HL-60 (cell line): ENCODE results near the gene ATP6V1B1.
A peak's percentile ranks its signal among the peaks of the same experiment; 100 is the strongest.

Experiments used
- GABPA ChIP-seq: IDR thresholded peaks from 2 replicates; pipeline ENCODE4 v1.6.1; 2012; ENCODE audit warnings: low read depth
- POLR2AphosphoS5 ChIP-seq: IDR thresholded peaks from 2 replicates; pipeline ENCODE4 v1.6.1; 2012; ENCODE audit warnings: low read depth
- TF ChIP-seq, protein P1 (sequence below): IDR thresholded peaks from 2 replicates; pipeline ENCODE4 v1.6.1; 2012; ENCODE audit warnings: low read depth; ENCODE audit not compliant: insufficient replicate concordance
- TF ChIP-seq, protein P2 (sequence below): IDR thresholded peaks from one replicate; pipeline ENCODE4 v1.5.1; 2011; ENCODE audit warnings: low read length, control low read depth, inconsistent platforms; ENCODE audit not compliant: insufficient read depth

DNA sequence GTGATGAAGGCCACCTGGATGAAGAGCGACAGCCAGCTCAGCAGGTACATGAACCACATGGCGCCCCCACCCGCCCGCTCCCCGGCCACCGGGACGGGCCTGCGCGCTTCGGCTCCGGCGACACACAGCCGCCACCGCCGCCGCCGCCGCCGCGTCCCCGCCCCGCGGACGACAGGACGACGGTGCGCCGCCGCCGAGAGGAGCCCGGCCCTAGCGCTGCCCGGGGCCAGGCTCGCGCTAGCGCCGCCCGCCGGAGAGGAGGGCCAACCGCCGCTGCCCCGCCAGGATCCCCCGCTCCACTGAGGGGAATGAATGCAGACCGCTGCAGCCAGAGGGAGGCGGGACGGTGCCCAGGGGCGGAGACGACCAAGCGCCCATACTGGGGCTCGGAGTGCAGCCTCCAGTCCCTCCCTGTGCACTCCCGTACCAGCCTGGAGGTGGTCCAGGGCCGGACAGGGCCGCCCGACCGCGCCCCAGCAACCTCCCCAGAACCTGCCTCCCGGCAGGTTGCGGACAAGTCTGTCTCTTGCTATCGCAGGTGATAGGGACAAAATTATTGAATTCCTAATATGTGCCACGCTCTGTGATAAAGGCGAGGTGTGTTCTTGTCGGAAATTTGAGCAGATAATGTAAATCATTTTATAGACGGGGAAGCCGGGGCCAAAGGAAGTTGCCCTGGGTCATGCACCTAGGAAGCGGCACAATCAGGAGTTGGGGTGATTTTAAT lies 59.2 kb downstream of the ATP6V1B1 start, which contains the start of gene TEX261:
- TF ChIP-seq POLR2AphosphoS5 (peak; percentile 58; the same call in 1 of the 2 replicates), GABPA (no peak)
- TF ChIP-seq, protein P1, sequence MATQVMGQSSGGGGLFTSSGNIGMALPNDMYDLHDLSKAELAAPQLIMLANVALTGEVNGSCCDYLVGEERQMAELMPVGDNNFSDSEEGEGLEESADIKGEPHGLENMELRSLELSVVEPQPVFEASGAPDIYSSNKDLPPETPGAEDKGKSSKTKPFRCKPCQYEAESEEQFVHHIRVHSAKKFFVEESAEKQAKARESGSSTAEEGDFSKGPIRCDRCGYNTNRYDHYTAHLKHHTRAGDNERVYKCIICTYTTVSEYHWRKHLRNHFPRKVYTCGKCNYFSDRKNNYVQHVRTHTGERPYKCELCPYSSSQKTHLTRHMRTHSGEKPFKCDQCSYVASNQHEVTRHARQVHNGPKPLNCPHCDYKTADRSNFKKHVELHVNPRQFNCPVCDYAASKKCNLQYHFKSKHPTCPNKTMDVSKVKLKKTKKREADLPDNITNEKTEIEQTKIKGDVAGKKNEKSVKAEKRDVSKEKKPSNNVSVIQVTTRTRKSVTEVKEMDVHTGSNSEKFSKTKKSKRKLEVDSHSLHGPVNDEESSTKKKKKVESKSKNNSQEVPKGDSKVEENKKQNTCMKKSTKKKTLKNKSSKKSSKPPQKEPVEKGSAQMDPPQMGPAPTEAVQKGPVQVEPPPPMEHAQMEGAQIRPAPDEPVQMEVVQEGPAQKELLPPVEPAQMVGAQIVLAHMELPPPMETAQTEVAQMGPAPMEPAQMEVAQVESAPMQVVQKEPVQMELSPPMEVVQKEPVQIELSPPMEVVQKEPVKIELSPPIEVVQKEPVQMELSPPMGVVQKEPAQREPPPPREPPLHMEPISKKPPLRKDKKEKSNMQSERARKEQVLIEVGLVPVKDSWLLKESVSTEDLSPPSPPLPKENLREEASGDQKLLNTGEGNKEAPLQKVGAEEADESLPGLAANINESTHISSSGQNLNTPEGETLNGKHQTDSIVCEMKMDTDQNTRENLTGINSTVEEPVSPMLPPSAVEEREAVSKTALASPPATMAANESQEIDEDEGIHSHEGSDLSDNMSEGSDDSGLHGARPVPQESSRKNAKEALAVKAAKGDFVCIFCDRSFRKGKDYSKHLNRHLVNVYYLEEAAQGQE: no peak
- TF ChIP-seq, protein P2, sequence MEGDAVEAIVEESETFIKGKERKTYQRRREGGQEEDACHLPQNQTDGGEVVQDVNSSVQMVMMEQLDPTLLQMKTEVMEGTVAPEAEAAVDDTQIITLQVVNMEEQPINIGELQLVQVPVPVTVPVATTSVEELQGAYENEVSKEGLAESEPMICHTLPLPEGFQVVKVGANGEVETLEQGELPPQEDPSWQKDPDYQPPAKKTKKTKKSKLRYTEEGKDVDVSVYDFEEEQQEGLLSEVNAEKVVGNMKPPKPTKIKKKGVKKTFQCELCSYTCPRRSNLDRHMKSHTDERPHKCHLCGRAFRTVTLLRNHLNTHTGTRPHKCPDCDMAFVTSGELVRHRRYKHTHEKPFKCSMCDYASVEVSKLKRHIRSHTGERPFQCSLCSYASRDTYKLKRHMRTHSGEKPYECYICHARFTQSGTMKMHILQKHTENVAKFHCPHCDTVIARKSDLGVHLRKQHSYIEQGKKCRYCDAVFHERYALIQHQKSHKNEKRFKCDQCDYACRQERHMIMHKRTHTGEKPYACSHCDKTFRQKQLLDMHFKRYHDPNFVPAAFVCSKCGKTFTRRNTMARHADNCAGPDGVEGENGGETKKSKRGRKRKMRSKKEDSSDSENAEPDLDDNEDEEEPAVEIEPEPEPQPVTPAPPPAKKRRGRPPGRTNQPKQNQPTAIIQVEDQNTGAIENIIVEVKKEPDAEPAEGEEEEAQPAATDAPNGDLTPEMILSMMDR: peak; percentile 43
